Esophagus muscularis mucosa (tissue), 4 donors: ENCODE results near the gene CNN3. TPM values are rescaled to one million over a fixed set of nuclear protein-coding genes. Genes with fewer than 3 reads are reported as not detected.

Experiments used
- DNase-seq: peaks from one replicate; pipeline ENCODE4 v3.0.0-alpha.2; 2017; ENCODE audit errors: extremely low spot score
- H3K27ac ChIP-seq, 4 donors: fragments of 200-600 bp; sonication (generic); replicated peaks in 1 of 4; 1 replicate in 3 of 4; 2 replicates in 1 of 4; pipeline ENCODE4 v1.5.1; 2016 to 2019; ENCODE audit warnings: mild to moderate bottlenecking in 1 of 4
- H3K27me3 ChIP-seq, 4 donors: fragments of 200-600 bp; sonication (generic); one replicate each; pipeline versions ENCODE4 v1.5.1 to v1.6.0; 2016 to 2019
- H3K36me3 ChIP-seq, 4 donors: fragments of 200-600 bp; sonication (generic); one replicate each; pipeline ENCODE4 v1.5.1; 2016 to 2019
- H3K4me1 ChIP-seq, 4 donors: fragments of 200-600 bp; sonication (generic); one replicate each; pipeline ENCODE4 v1.5.1; 2016 to 2019
- H3K4me3 ChIP-seq, 4 donors: fragments of 200-600 bp; sonication (generic); 1 replicate in 2 of 4; 2 replicates in 2 of 4; pipeline ENCODE4 v1.5.1; 2016 to 2019; ENCODE audit warnings: mild to moderate bottlenecking in 4 of 4, moderate library complexity in 1 of 4
- H3K9me3 ChIP-seq, 4 donors: fragments of 200-600 bp; sonication (generic); 1 replicate in 3 of 4; 2 replicates in 1 of 4; pipeline ENCODE4 v1.5.1; 2016 to 2019
- EP300 ChIP-seq: sonication (generic); formaldehyde crosslinking; IDR thresholded peaks from one replicate; pipeline ENCODE4 v1.6.1; 2017; ENCODE audit warnings: antibody characterized with exemption
- POLR2A ChIP-seq: fragments of 450-650 bp; IDR thresholded peaks from one replicate; pipeline ENCODE4 v1.6.1; 2017; ENCODE audit warnings: antibody characterized with exemption, moderate library complexity, mild to moderate bottlenecking, low read depth
- POLR2AphosphoS5 ChIP-seq, 2 donors: sonication (generic); formaldehyde crosslinking; IDR thresholded peaks; one replicate each; pipeline ENCODE4 v1.6.1; 2017; ENCODE audit warnings: antibody characterized with exemption in 2 of 2
- WGBS: methylation state at CpG from one replicate; pipeline ENCODE4 v1.1.5; 2018; 5-methylcytosine and 5-hydroxymethylcytosine counted together
- intact Hi-C: fragments of 100-400 bp; cut with DNase I; formaldehyde crosslinking; loops from one replicate; pipeline ENCODE4 v1.15.1; 2023
- total RNA-seq, 4 donors: library from RNA; depleted of rRNA; stranded (reverse); fragments of >200 nt; gene quantifications; one replicate each; pipeline versions ENCODE4 v1.1.0 to v1.2.1, GENCODE V29; 2016
- TF ChIP-seq, protein P1 (sequence below), 3 experiments: fragments of 200-600 bp in 2 of 3; fragments of 450-650 bp in 1 of 3; sonication (generic) in 2 of 3; IDR thresholded peaks; one replicate each; pipeline ENCODE4 v1.5.1; 2017 to 2019; ENCODE audit warnings: antibody characterized with exemption in 3 of 3, mild to moderate bottlenecking in 2 of 3, moderate library complexity in 1 of 3

Gene CNN3
- total RNA-seq, 4 donors from 2014 or later, result 140 to 268 (median 194) TPM

DNA sequence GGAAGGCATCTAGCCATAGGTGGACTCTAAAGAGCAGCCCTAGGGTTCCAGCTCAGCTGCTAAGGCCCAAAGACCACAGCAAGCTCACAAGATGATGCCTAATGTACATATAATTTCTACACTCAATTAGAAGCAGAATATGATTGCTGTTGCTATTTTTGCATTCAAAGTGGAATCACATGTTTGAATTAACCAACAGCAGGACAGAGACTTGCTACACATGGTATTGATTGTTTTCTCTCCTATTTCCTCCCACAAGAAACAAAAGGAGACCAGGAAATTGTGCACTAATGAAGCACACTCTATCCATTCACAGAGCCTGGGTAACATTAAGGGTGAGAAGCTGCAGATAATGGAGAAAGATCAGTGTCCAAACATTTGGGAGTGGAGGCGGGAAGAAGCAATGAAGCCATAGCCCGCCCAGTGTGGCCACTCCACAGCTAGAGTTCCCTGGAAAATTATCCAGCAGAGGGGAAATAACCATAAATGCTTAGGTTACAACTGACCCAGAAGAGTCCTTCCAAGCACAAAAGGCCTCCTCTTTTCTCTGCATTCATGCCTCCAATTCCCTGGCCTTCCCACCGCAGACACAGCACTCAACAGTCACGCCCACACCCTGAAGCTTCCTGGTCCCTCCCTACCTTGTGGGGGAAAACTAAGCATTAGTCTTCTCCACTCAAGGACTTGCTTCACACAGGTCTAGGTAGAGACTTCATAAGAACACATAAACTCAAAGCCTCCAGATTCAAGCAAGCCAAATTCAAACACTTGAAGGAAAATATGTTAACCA, 7.5 kb downstream of the CNN3 start:
- intact Hi-C loops, result no loop called here
- Histone ChIP-seq H3K4me3 (no peak overlapping the region), H3K9me3 (no peaks in the 10 kb centered on the region), H3K36me3 (no peaks in the 10 kb centered on the region), H3K4me1 (peaks cover 50 to 98% (median 97%) of the 10 kb centered on the region in 4 donors), H3K27me3 (no peaks in the 10 kb centered on the region), H3K27ac (peak overlapping the region in 3 of 4 donors; percentile 43 to 99 (median 98))
- 93% methylated on average over 4 of the region's 4 CpGs for WGBS
- TF ChIP-seq POLR2AphosphoS5 (IDR thresholded peaks at IDR 0.05), result no peak
- TF ChIP-seq, protein P1, sequence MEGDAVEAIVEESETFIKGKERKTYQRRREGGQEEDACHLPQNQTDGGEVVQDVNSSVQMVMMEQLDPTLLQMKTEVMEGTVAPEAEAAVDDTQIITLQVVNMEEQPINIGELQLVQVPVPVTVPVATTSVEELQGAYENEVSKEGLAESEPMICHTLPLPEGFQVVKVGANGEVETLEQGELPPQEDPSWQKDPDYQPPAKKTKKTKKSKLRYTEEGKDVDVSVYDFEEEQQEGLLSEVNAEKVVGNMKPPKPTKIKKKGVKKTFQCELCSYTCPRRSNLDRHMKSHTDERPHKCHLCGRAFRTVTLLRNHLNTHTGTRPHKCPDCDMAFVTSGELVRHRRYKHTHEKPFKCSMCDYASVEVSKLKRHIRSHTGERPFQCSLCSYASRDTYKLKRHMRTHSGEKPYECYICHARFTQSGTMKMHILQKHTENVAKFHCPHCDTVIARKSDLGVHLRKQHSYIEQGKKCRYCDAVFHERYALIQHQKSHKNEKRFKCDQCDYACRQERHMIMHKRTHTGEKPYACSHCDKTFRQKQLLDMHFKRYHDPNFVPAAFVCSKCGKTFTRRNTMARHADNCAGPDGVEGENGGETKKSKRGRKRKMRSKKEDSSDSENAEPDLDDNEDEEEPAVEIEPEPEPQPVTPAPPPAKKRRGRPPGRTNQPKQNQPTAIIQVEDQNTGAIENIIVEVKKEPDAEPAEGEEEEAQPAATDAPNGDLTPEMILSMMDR (IDR thresholded peaks at IDR 0.05), result no peak
- no peak for DNase-seq

DNA sequence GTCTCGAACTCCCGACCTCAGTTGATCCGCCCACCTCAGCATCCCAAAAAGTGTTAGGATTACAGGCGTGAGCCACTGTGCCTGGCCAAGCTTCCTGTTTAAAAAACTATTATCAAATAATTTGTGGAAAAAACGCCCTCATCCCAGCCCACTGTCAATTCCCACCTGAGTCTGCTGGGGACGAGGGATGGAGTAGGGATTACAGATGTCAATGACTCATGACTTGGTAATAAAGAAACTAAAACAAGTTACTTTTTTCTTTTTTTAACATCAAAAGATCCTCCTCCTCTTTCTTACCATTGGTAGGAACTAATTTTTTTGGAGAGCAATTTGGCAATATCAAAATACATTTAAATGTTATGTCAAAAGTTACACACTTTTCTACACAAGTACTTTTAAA, 9.7 kb downstream of the CNN3 start:
- Histone ChIP-seq H3K4me3 (no peak overlapping the region), H3K4me1 (peaks cover 60 to 98% (median 97%) of the 10 kb centered on the region in 4 donors), H3K27me3 (no peaks in the 10 kb centered on the region), H3K27ac (no peak overlapping the region), H3K36me3 (no peaks in the 10 kb centered on the region), H3K9me3 (no peaks in the 10 kb centered on the region)
- 70% methylated on average over 6 of the region's 6 CpGs for WGBS
- DNase-seq, result no peak
- TF ChIP-seq EP300, result no peak
- TF ChIP-seq, protein P1 (IDR thresholded peaks at IDR 0.05), result no peak
- TF ChIP-seq POLR2AphosphoS5 (IDR thresholded peaks at IDR 0.05), result no peak
- intact Hi-C loops, result no loop called here

DNA sequence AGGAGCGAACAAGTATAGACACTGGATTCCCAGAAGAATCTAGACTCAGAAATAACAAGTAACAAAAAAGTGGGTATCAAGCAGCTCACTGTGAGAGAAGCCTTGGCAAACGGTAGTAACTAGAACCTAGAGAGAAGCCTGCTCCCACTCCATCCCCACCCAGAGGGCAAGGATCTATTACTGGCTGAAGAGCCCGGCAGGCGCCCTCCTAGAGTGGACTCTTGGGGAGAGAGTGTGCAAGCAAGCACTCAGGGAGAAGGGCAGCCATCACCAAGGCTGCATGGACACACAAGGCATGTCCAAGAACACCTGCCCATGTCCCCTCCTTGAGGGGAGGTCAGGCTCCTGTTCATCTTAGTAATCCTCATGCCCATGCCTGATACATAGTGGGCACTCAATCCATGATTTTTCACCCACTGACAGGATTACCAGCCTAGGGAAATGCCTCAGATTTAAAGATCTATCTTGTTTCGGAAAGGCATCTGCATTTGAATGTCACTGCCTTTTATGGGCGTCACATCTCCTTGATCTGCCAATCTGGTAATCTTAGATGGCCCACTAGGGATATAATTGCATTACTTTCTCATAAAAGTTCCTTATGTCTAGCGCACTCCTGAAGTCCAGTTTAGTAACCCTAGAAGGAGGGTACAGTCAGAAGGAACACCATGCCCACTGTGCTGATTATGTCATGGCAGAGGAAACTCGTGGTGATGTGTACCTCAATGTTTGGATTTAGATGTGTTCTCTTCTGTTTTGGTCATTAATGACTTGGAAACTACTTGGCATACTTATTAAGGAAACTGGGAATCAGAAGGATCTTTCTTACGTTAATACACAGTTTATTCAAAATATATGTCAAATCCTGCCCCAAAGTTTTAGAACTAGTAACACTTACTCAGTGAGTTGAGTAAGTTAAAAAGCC, 14.4 kb downstream of the CNN3 start:
- Histone ChIP-seq H3K36me3 (no peaks in the 10 kb centered on the region), H3K27ac (peak overlapping the region in 3 of 4 donors; percentile 20 to 59 (median 58)), H3K9me3 (no peaks in the 10 kb centered on the region), H3K4me3 (no peak overlapping the region), H3K4me1 (peaks cover 34 to 97% (median 96%) of the 10 kb centered on the region in 4 donors), H3K27me3 (no peaks in the 10 kb centered on the region)
- intact Hi-C loops, result no loop called here
- 49% methylated on average over 9 of the region's 9 CpGs for WGBS
- no peak for TF ChIP-seq EP300
- TF ChIP-seq, protein P1 (IDR thresholded peaks at IDR 0.05), result no peak
- no peak for TF ChIP-seq POLR2AphosphoS5 (IDR thresholded peaks at IDR 0.05)
- TF ChIP-seq POLR2A, result no peak
- no peak for DNase-seq

DNA sequence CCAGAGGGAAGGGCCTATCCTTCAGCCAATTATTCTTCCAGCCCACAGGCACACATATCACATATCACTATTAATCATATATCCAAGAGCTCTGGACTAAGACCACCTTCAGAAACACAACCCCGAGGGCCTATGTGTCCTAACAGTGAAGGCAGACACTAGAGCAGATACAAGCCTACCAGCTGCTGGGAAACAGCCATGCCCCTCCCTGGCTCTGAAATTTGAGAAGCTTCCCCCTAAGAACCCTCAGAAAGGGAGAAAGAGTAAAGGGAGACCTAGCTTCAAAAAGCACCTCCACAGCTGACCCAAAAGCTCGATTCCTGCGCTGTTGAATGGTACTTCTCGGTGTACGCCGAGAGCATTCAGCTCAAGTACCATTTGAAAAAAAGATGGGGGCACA, 17.4 kb downstream of the CNN3 start:
- no peak overlapping the region for H3K27ac ChIP-seq
- no peak for TF ChIP-seq POLR2AphosphoS5 (IDR thresholded peaks at IDR 0.05)
- TF ChIP-seq EP300, result no peak
- no peaks in the 10 kb centered on the region for H3K27me3 ChIP-seq
- no peak for DNase-seq
- H3K4me3 ChIP-seq, result no peak overlapping the region
- H3K9me3 ChIP-seq, result no peaks in the 10 kb centered on the region
- WGBS, result 86% methylated on average over 6 of the region's 6 CpGs
- H3K36me3 ChIP-seq, result no peaks in the 10 kb centered on the region
- peaks cover 30 to 100% (median 98%) of the 10 kb centered on the region in 4 donors for H3K4me1 ChIP-seq
- intact Hi-C loops, result no loop called here

DNA sequence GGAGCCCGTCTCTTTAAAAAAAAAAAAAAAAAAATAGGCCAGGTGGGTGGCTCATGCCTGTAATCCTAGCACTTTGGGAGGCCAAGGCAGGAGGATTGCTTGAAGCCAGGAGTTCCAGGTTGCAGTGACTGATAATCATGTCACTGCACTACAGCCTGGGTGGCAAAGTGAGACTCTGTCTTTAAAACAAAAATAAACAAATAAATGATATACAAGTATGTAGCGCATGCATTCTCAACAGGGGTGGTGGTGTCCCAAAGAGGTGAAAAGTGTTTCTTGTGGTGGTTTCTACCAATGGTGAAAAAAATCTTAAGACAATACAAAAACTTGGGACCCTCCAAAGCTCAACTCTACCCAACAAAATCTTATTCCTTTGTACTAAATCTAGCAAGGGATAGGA, 17.9 kb downstream of the CNN3 start:
- no peaks in the 10 kb centered on the region for H3K9me3 ChIP-seq
- intact Hi-C loops, result no loop called here
- TF ChIP-seq POLR2AphosphoS5 (IDR thresholded peaks at IDR 0.05) (no peak), EP300 (no peak)
- no peak for DNase-seq
- H3K27ac ChIP-seq, result no peak overlapping the region
- no peak overlapping the region for H3K4me3 ChIP-seq
- 89% methylated on average over 2 of the region's 2 CpGs for WGBS
- H3K4me1 ChIP-seq, result peaks cover 25 to 100% (median 97%) of the 10 kb centered on the region in 4 donors
- no peaks in the 10 kb centered on the region for H3K36me3 ChIP-seq
- no peaks in the 10 kb centered on the region for H3K27me3 ChIP-seq
